ENCODE measurements around the gene C2CD2.
A peak's percentile ranks its signal among the peaks of the same experiment; 100 is the strongest.
"Not testable (repeated sequence)": the region's sequence is repeated elsewhere in the genome, so short reads cannot be mapped to it uniquely, and the experiment has no call there.

C2CD2 gene

GRCh38 chr21:41965461-41966013, 11.7 kb upstream of the C2CD2 start:
- TF ChIP-seq CTCF (IDR thresholded peaks at IDR 0.05; ENCODE audit: insufficient read depth, low read depth, low read length, missing control alignments) = no peak
- no peak for DNase-seq (ENCODE audit: low read depth)
- H3K4me3 ChIP-seq (ENCODE audit: low read length) = no peak overlapping the region

GRCh38 chr21:41965045-41965444, 11.2 kb upstream of the C2CD2 start:
- DNase-seq (ENCODE audit: low read depth) = no peak
- no peak for TF ChIP-seq CTCF (IDR thresholded peaks at IDR 0.05; ENCODE audit: insufficient read depth, low read depth, low read length, missing control alignments)

GRCh38 chr21:41964171-41964570, 10.4 kb upstream of the C2CD2 start:
- DNase-seq (ENCODE audit: low read depth) = no peak
- TF ChIP-seq CTCF (IDR thresholded peaks at IDR 0.05; ENCODE audit: insufficient read depth, low read depth, low read length, missing control alignments) = no peak
- H3K4me3 ChIP-seq (ENCODE audit: low read length) = no peak overlapping the region

More at GRCh38 chr21:41965045-41965444, 11.2 kb upstream of the C2CD2 start:
- H3K4me3 ChIP-seq (ENCODE audit: low read length) = no peak overlapping the region

GRCh38 chr21:41962425-41962966, 8.7 kb upstream of the C2CD2 start:
- no peak overlapping the region for H3K4me3 ChIP-seq (ENCODE audit: low read length)
- DNase-seq (ENCODE audit: low read depth) = no peak
- no peak for TF ChIP-seq CTCF (IDR thresholded peaks at IDR 0.05; ENCODE audit: insufficient read depth, low read depth, low read length, missing control alignments)

GRCh38 chr21:41961753-41962152, 7.9 kb upstream of the C2CD2 start:
- TF ChIP-seq CTCF (IDR thresholded peaks at IDR 0.05; ENCODE audit: insufficient read depth, low read depth, low read length, missing control alignments) = no peak
- no peak overlapping the region for H3K4me3 ChIP-seq (ENCODE audit: low read length)
- DNase-seq (ENCODE audit: low read depth) = no peak

GRCh38 chr21:41961282-41961701, 7.5 kb upstream of the C2CD2 start:
- H3K4me3 ChIP-seq (ENCODE audit: low read length) = no peak overlapping the region
- no peak for TF ChIP-seq CTCF (IDR thresholded peaks at IDR 0.05; ENCODE audit: insufficient read depth, low read depth, low read length, missing control alignments)
- DNase-seq (ENCODE audit: low read depth) = peak; percentile 28

GRCh38 chr21:41960386-41960785, 6.6 kb upstream of the C2CD2 start:
- no peak for TF ChIP-seq CTCF (IDR thresholded peaks at IDR 0.05; ENCODE audit: insufficient read depth, low read depth, low read length, missing control alignments)
- no peak for DNase-seq (ENCODE audit: low read depth)
- no peak overlapping the region for H3K4me3 ChIP-seq (ENCODE audit: low read length)

- DNase-seq (ENCODE audit: low read depth); H3K4me3 ChIP-seq (ENCODE audit: low read length): not testable (repeated sequence)
These were observed 5.9 kb upstream of the C2CD2 start for GRCh38 chr21:41959697-41960096.
